GM23338 (cell line): ENCODE data around the gene WNT10A.

ENCODE experiments used
- CREB1 ChIP-seq: fragments of 250-450 bp; sonication (Bioruptor Pico); IDR thresholded peaks from 2 replicates; pipeline ENCODE4 v1.5.0; 2020; ENCODE audit warnings: low read depth, mild to moderate bottlenecking, moderate library complexity
- EZH2 ChIP-seq: fragments of 200-600 bp; sonication (generic); IDR thresholded peaks from one replicate; pipeline ENCODE4 v1.8.0; 2017; ENCODE audit warnings: antibody characterized with exemption, mild to moderate bottlenecking, low read depth; ENCODE audit not compliant: unreplicated experiment
- EZH2phosphoT487 ChIP-seq: fragments of 200-600 bp; sonication (generic); IDR thresholded peaks from one replicate; pipeline ENCODE4 v1.8.1; 2018; ENCODE audit warnings: antibody characterized with exemption; ENCODE audit not compliant: unreplicated experiment
- JUNB ChIP-seq: IDR thresholded peaks from one replicate; pipeline ENCODE4 v1.6.1; 2016; ENCODE audit warnings: antibody characterized with exemption; ENCODE audit not compliant: unreplicated experiment
- NANOG ChIP-seq: IDR thresholded peaks from 2 replicates; pipeline ENCODE4 v1.6.1; 2016; ENCODE audit warnings: antibody characterized with exemption, borderline replicate concordance
- POLR2AphosphoS5 ChIP-seq: IDR thresholded peaks from 2 replicates; pipeline ENCODE4 v1.6.1; 2016; ENCODE audit warnings: antibody characterized with exemption, low read depth
- STAT1 ChIP-seq: IDR thresholded peaks from one replicate; pipeline ENCODE4 v1.6.1; 2016; ENCODE audit warnings: antibody characterized with exemption; ENCODE audit not compliant: unreplicated experiment
- ZNF331 ChIP-seq: fragments of 250-450 bp; sonication (Bioruptor Pico); IDR thresholded peaks from 2 replicates; pipeline ENCODE4 v1.5.0; 2020; ENCODE audit warnings: low read depth, mild to moderate bottlenecking, moderate library complexity
- TF ChIP-seq, protein P1 (sequence below), 2 experiments: fragments of 200-600 bp in 1 of 2; sonication (generic) in 1 of 2; conservative IDR thresholded peaks; 2 replicates each; pipeline versions ENCODE4 v1.5.1 to v1.6.1; 2016 to 2017; ENCODE audit warnings: antibody characterized with exemption in 2 of 2, low read depth in 2 of 2, mild to moderate bottlenecking in 2 of 2, moderate library complexity in 1 of 2
- TF ChIP-seq, protein P2 (sequence below): IDR thresholded peaks from one replicate; pipeline ENCODE4 v1.6.1; 2018; ENCODE audit warnings: antibody characterized with exemption; ENCODE audit not compliant: unreplicated experiment
- TF ChIP-seq, protein P3 (sequence below): IDR thresholded peaks from 2 replicates; pipeline ENCODE4 v1.6.1; 2016; ENCODE audit warnings: antibody characterized with exemption
- TF ChIP-seq, protein P4 (sequence below): fragments of 250-450 bp; sonication (Bioruptor Pico); IDR thresholded peaks from 2 replicates; pipeline ENCODE4 v1.5.0; 2020; ENCODE audit warnings: mild to moderate bottlenecking, moderate library complexity

DNA sequence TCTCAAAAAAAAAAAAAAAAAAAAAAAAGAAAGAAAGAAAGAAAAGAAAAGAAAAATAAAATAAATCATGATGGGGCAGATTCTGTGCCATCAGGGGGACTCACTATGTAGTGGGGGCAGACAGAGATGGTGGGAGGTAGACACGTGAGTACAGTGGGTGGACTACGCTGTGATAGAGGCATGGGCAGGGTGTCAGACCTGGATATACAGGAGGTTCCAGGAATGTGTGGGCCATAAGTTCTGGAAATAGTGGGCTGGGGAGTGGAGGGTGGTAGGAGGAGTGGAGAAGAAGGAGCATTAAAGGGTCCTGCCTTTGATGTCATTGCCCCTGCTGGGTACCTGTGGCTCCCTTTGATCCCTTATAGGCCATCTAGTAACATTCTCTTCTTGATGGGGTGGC, 29.9 kb upstream of the WNT10A start:
- TF ChIP-seq JUNB (no peak), EZH2 (no peak), ZNF331 (no peak), CREB1 (CRISPR knock-in tag) (no peak), EZH2phosphoT487 (no peak), POLR2AphosphoS5 (no peak), STAT1 (no peak), NANOG (no peak)
- TF ChIP-seq, protein P1, sequence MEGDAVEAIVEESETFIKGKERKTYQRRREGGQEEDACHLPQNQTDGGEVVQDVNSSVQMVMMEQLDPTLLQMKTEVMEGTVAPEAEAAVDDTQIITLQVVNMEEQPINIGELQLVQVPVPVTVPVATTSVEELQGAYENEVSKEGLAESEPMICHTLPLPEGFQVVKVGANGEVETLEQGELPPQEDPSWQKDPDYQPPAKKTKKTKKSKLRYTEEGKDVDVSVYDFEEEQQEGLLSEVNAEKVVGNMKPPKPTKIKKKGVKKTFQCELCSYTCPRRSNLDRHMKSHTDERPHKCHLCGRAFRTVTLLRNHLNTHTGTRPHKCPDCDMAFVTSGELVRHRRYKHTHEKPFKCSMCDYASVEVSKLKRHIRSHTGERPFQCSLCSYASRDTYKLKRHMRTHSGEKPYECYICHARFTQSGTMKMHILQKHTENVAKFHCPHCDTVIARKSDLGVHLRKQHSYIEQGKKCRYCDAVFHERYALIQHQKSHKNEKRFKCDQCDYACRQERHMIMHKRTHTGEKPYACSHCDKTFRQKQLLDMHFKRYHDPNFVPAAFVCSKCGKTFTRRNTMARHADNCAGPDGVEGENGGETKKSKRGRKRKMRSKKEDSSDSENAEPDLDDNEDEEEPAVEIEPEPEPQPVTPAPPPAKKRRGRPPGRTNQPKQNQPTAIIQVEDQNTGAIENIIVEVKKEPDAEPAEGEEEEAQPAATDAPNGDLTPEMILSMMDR (conservative IDR thresholded peaks at IDR 0.05; ENCODE audit: low read depth in 2 of 2), result no peak
- TF ChIP-seq, protein P2, sequence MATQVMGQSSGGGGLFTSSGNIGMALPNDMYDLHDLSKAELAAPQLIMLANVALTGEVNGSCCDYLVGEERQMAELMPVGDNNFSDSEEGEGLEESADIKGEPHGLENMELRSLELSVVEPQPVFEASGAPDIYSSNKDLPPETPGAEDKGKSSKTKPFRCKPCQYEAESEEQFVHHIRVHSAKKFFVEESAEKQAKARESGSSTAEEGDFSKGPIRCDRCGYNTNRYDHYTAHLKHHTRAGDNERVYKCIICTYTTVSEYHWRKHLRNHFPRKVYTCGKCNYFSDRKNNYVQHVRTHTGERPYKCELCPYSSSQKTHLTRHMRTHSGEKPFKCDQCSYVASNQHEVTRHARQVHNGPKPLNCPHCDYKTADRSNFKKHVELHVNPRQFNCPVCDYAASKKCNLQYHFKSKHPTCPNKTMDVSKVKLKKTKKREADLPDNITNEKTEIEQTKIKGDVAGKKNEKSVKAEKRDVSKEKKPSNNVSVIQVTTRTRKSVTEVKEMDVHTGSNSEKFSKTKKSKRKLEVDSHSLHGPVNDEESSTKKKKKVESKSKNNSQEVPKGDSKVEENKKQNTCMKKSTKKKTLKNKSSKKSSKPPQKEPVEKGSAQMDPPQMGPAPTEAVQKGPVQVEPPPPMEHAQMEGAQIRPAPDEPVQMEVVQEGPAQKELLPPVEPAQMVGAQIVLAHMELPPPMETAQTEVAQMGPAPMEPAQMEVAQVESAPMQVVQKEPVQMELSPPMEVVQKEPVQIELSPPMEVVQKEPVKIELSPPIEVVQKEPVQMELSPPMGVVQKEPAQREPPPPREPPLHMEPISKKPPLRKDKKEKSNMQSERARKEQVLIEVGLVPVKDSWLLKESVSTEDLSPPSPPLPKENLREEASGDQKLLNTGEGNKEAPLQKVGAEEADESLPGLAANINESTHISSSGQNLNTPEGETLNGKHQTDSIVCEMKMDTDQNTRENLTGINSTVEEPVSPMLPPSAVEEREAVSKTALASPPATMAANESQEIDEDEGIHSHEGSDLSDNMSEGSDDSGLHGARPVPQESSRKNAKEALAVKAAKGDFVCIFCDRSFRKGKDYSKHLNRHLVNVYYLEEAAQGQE, result no peak
- TF ChIP-seq, protein P3, sequence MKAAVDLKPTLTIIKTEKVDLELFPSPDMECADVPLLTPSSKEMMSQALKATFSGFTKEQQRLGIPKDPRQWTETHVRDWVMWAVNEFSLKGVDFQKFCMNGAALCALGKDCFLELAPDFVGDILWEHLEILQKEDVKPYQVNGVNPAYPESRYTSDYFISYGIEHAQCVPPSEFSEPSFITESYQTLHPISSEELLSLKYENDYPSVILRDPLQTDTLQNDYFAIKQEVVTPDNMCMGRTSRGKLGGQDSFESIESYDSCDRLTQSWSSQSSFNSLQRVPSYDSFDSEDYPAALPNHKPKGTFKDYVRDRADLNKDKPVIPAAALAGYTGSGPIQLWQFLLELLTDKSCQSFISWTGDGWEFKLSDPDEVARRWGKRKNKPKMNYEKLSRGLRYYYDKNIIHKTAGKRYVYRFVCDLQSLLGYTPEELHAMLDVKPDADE, result no peak
- TF ChIP-seq, protein P4, sequence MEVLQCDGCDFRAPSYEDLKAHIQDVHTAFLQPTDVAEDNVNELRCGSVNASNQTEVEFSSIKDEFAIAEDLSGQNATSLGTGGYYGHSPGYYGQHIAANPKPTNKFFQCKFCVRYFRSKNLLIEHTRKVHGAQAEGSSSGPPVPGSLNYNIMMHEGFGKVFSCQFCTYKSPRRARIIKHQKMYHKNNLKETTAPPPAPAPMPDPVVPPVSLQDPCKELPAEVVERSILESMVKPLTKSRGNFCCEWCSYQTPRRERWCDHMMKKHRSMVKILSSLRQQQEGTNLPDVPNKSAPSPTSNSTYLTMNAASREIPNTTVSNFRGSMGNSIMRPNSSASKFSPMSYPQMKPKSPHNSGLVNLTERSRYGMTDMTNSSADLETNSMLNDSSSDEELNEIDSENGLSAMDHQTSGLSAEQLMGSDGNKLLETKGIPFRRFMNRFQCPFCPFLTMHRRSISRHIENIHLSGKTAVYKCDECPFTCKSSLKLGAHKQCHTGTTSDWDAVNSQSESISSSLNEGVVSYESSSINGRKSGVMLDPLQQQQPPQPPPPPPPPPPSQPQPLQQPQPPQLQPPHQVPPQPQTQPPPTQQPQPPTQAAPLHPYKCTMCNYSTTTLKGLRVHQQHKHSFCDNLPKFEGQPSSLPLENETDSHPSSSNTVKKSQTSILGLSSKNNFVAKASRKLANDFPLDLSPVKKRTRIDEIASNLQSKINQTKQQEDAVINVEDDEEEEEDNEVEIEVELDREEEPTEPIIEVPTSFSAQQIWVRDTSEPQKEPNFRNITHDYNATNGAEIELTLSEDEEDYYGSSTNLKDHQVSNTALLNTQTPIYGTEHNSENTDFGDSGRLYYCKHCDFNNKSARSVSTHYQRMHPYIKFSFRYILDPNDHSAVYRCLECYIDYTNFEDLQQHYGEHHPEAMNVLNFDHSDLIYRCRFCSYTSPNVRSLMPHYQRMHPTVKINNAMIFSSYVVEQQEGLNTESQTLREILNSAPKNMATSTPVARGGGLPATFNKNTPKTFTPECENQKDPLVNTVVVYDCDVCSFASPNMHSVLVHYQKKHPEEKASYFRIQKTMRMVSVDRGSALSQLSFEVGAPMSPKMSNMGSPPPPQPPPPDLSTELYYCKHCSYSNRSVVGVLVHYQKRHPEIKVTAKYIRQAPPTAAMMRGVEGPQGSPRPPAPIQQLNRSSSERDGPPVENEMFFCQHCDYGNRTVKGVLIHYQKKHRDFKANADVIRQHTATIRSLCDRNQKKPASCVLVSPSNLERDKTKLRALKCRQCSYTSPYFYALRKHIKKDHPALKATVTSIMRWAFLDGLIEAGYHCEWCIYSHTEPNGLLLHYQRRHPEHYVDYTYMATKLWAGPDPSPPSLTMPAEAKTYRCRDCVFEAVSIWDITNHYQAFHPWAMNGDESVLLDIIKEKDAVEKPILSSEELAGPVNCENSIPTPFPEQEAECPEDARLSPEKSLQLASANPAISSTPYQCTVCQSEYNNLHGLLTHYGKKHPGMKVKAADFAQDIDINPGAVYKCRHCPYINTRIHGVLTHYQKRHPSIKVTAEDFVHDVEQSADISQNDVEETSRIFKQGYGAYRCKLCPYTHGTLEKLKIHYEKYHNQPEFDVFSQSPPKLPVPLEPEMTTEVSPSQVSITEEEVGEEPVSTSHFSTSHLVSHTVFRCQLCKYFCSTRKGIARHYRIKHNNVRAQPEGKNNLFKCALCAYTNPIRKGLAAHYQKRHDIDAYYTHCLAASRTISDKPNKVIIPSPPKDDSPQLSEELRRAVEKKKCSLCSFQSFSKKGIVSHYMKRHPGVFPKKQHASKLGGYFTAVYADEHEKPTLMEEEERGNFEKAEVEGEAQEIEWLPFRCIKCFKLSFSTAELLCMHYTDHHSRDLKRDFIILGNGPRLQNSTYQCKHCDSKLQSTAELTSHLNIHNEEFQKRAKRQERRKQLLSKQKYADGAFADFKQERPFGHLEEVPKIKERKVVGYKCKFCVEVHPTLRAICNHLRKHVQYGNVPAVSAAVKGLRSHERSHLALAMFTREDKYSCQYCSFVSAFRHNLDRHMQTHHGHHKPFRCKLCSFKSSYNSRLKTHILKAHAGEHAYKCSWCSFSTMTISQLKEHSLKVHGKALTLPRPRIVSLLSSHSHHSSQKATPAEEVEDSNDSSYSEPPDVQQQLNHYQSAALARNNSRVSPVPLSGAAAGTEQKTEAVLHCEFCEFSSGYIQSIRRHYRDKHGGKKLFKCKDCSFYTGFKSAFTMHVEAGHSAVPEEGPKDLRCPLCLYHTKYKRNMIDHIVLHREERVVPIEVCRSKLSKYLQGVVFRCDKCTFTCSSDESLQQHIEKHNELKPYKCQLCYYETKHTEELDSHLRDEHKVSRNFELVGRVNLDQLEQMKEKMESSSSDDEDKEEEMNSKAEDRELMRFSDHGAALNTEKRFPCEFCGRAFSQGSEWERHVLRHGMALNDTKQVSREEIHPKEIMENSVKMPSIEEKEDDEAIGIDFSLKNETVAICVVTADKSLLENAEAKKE (CRISPR knock-in tag), result no peak
